GM18517 (cell line): Measurements from ENCODE around the gene ABHD5.

ENCODE experiments used
- ATAC-seq: cut with Tn5 transposase; IDR thresholded peaks from one replicate; pipeline ENCODE4 v1.9.1; 2021; ENCODE audit warnings: mild to moderate bottlenecking, moderate library complexity; ENCODE audit not compliant: unreplicated experiment

ABHD5 gene

DNA sequence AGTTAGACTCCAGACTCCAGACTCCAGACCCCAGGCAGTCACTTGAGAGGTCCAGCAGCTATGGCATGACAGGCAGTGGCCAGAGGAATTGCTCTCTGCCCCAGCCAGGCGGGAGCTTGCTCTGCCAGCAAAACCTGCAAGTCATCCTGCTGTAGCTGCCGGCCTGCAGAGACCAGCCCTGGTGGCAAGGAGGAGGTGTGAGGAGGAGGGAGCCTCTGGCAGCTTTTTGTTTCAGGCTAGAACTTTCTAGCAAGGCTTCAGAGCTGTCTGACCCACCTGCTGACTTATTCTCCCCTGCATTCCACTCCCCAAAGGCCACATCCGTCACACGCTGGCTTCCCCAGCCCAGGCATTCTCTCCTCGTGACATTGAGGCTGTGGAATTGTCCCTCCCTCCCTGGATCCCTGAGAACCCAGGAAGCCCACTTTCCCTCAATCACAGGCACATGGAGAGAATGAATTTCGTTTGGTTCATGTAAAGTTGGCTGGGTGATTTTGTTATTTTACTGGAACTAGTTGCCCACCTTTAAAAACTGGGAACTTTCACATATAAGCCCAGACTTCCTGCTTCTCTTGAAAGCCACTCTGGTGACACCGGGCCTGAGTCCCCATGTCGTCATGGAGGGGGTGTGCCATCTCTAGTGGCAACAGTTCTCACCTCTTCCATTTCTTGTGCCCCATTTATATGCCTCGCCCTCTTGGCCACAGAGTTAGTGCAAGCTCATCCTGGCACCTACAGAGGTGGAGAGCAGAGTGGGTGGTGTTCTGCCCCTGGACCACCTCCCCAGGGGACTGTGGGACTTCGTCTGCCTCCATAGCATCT is 82.7 kb downstream of the ABHD5 start:
- no peak for ATAC-seq

DNA sequence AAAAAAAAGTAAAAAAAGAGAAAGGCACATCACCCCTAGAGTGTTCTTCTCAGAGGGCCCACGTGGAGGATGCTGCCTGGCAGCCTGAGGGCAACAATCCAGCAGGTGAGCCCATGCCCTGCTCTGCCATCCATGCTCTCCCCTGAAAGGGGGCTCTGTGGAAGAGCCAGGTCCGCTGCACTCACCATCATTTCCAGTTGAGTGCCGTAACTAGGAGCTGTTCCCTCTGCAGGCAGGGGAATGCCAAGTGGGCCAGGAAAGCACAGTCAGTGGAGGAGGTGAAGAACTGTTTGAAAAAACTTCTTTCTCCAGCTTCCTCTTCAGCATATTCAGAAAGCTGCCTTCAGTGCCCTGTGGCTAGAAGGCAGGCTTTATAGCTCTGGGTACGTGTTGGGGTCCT is 84.1 kb downstream of the ABHD5 start:
- no peak for ATAC-seq

DNA sequence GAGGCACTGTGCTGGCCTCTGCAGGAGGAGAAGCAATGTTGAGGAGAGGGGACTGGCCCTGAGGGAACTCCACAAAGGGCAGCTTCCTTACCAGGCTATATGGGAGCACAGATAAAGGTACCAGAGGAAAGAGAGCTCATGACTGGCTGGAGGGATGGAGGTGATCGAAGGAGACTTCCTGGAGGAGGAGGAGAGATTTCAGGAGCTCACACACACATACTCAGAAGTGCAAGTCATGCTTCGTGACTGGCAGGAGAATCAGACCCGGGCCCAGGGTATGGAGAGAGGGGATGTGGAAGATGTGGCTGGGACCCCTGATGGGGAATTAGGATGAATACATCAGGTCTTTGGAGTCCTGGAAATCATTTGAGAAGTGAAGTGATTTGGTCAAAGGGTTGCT is 85.4 kb downstream of the ABHD5 start:
- no peak for ATAC-seq

DNA sequence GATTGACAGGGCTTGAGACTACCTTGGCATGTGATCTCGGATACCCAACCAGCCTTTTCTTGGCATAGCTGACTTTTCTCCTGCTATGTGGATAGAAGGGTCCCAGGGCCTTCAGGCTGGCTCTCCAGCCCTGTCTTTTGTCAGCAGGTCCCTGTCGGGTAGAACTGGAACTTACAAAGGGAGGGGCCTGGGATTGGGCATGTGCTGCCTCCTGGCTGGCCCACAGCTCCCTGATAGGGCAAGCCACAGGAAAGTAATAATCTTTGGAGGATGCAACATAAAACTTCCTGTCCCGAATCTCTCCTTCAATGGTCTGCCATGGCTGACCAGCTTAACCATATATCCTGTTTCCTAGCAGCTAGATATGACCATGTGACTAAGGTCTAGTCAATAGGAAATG is 89.1 kb downstream of the ABHD5 start:
- ATAC-seq: no peak

DNA sequence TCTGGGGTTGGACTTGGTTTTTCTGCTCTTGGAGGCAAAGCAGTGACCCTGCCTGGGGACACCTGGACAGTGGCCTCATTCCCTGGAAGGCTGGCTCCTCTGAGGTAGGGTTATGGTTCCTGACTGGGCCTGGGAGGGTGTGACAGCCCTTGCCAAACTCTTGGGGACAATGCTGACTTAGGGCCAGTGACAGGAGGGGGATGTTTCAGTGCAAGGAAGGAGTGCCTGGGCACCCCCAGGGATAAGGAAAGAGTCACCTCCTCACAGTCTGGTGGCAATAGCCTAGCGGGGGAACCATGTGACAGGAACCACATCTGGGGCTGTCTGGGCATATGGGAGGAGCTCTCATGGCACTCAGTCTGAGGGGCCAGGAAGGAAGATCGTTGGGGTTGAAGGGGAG is 91.8 kb downstream of the ABHD5 start:
- no peak for ATAC-seq
